ENCODE data around the gene PRMT2. TPM values are rescaled to one million over a fixed set of nuclear protein-coding genes. Genes with fewer than 3 reads are reported as not detected.

PRMT2 gene
- 121 and 142 TPM in 2 replicates for total RNA-seq
- 184 TPM for polyA plus RNA-seq (2012)

- DNase-seq (ENCODE audit: low read depth), result peak; percentile 97
These were observed at the start of gene PRMT2 for GRCh38 chr21:46635324-46636180. TSS of gene PRMT2 (plus strand) at chr21:46635674. CDS start at chr21:46636952, 1,278 bp downstream.

GRCh38 chr21:46594276-46594675 lies 41.2 kb upstream of the PRMT2 start:
- peak; percentile 5 for DNase-seq (ENCODE audit: low read depth)

GRCh38 chr21:46596201-46596600 lies 39.3 kb upstream of the PRMT2 start:
- no peak for DNase-seq (ENCODE audit: low read depth)

GRCh38 chr21:46597031-46597430 lies 38.4 kb upstream of the PRMT2 start:
- no peak for DNase-seq (ENCODE audit: low read depth)

GRCh38 chr21:46597896-46598343 lies 37.6 kb upstream of the PRMT2 start:
- DNase-seq (ENCODE audit: low read depth), result no peak

GRCh38 chr21:46598581-46599572 lies 36.6 kb upstream of the PRMT2 start:
- peak; percentile 64 for DNase-seq (ENCODE audit: low read depth)

GRCh38 chr21:46600305-46600704 lies 35.2 kb upstream of the PRMT2 start:
- no peak for DNase-seq (ENCODE audit: low read depth)

GRCh38 chr21:46600978-46601377 lies 34.5 kb upstream of the PRMT2 start:
- DNase-seq (ENCODE audit: low read depth), result no peak

- peak; percentile 21 for DNase-seq (ENCODE audit: low read depth)
These were observed 32.2 kb upstream of the PRMT2 start for GRCh38 chr21:46603228-46603627.

- DNase-seq (ENCODE audit: low read depth), result no peak
These were observed 31.0 kb upstream of the PRMT2 start for GRCh38 chr21:46604329-46604974.

GRCh38 chr21:46604975-46605766 lies 30.3 kb upstream of the PRMT2 start, which contains the start of gene S100B:
TSS of gene S100B (minus strand) at chr21:46605082. CDS start at chr21:46602415, 2,667 bp downstream.
- no peak for DNase-seq (ENCODE audit: low read depth)

GRCh38 chr21:46605767-46606426 lies 29.6 kb upstream of the PRMT2 start:
- no peak for DNase-seq (ENCODE audit: low read depth)

- DNase-seq (ENCODE audit: low read depth), result no peak
These were observed 29.1 kb upstream of the PRMT2 start for GRCh38 chr21:46606427-46606813.

- no peak for DNase-seq (ENCODE audit: low read depth)
These were observed 27.8 kb upstream of the PRMT2 start for GRCh38 chr21:46607636-46608035.

GRCh38 chr21:46608672-46609111 lies 26.8 kb upstream of the PRMT2 start:
- no peak for DNase-seq (ENCODE audit: low read depth)

- no peak for DNase-seq (ENCODE audit: low read depth)
These were observed 25.3 kb upstream of the PRMT2 start for GRCh38 chr21:46610018-46610701.

GRCh38 chr21:46613391-46613790 lies 22.1 kb upstream of the PRMT2 start:
- no peak for DNase-seq (ENCODE audit: low read depth)

- DNase-seq (ENCODE audit: low read depth), result no peak
These were observed 19.4 kb upstream of the PRMT2 start for GRCh38 chr21:46616050-46616449.

GRCh38 chr21:46616656-46617055 lies 18.8 kb upstream of the PRMT2 start:
- no peak for DNase-seq (ENCODE audit: low read depth)
